NCI-H446 treated with DMSO at 0.1 percent for 48 hours (cell line): Measurements from ENCODE around the gene TOM1L2.

Experiments
- DNase-seq: peaks from one replicate; lab custom pipeline; 2025; lab: John Stamatoyannopoulos, UW

The TOM1L2 gene

GRCh38 chr17:17873450-17873991 lies 98.7 kb downstream of the TOM1L2 start:
- no peak for DNase-seq

DNA sequence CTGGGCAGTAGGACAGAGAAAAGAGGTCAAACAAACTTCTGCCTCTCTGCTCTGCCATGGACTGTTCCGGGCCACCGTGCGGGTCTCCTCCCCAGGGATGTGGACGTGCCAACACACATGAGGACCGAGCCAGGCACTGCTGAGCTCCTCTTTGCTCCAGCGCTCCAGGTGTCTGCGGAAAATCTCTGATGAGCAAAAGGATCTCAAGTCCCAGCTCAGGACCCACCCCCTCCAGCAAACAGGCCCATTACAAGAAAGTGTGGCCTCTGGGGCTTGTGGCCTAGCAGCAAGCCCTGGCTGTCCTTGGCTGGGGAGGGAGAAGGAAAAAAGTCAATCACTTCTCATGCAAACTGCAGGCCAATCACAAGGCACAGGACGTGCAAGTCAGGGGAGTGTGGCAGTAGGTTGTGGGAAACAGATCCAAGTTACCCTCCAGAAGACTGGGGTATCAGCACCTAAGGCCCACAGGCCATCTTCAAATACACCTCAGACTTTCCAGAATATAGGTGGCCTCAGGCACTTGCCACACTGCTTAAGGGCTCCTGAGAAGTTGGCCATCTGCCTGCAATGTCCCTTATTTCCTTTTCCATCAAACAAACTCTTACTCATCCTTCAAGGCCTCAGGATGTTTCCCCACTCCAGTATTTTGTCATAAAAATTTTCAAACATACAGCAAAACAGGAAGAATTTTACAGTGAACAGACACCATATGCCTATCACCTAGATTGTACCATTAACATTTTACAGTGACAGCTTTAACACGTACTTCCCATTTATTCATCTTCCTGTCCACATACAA lies 99.5 kb downstream of the TOM1L2 start:
- no peak for DNase-seq

GRCh38 chr17:17871913-17872312 lies 100.3 kb downstream of the TOM1L2 start:
- no peak for DNase-seq

- no peak for DNase-seq
These were observed 102.0 kb downstream of the TOM1L2 start for GRCh38 chr17:17870247-17870646.

DNA sequence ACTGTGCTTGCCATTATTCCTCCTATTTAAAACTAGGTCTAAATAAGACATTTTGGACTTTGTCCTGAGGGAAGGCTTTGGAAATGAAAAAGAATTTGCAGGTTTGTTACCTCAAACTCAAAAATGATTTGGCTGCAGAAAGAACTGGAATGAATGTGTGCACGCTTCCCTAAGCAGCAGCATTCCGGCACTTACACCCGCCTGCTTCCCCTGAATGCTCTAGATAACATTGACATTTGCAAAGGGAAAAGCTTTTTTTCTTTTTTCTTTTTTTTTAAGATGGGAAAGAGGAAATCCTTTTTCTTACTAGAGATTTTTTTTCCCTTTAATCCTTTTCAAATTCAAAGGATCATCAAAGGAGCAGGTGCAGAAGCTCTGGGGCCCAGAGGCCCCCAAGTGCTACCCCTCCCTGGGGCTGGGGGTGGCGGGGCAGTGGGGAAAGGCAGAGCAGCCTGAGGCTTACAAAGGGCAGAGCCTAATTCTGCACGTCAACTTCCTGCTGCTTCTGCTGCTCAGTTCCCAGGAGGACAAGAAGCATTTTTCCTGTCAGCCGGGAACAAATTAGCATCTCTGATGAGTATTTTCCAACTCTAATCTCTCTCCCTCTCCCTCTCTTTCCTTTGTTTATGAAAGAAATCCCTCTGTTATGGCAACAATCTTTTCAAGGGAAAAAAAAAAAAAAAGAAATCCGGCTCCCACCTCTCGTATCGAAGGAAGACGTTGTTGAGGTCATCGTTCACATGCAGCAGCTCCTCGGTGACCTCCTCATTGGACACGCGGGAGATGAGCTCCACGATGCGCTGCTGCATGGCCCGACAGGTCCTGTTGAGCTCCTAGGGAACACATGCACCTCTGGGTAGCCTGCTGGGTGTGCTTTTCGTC lies 103.3 kb downstream of the TOM1L2 start:
- no peak for DNase-seq

- no peak for DNase-seq
These were observed 105.3 kb downstream of the TOM1L2 start for GRCh38 chr17:17866897-17867296.

DNA sequence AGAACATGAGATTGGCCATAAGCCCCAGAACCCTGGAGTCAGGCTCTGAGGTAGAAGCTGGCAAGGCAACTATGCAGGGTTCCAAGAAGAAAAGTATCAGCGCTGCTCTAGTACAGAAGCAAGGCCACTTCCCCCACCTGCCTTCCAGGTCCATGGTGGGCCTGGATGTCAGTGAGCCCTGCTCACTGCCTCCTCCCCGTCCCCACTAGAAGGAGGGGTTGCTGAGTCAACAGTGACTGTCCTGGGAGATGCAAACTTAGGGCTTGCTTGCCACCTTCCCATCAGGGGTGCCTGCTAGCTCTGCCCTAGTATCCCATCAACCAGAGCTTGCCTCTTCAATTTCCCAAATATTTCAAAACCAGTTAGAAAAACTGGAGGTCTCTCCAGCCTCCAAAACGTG lies 105.8 kb downstream of the TOM1L2 start:
- no peak for DNase-seq

DNA sequence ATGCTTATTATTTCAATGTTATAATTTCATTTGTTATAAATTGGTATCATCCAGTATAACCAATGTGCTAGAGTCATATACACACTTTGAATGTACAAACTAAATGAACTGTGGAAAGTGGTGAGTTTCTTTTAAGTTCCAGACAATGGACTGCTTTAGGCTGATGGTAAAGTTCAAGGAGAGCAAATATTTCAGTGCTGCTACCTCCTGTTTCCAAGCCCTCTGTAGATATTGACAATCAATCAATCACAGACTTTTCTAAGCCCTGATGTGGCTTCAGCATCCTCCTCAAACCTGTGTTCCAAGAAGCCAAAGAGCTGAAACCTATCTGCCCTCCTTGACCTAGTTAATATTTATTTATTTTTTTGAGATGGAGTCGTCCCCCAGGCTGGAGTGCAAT lies 107.2 kb downstream of the TOM1L2 start:
- no peak for DNase-seq

DNA sequence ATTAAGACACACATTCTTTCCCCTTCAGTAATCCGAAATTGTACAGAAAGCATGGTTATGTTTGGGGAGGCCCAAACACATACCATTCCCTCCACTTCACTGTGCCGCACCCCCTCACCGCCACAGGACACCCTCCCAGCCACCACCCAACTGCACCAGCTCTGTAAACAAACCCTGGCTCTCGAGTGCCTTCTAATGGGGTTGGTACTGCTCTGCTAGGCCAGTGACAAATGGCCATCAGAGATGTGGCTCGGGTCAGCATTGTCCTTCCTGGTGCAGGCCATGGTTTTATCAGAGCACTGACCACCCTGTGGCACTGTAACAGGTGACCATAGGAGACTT lies 111.5 kb downstream of the TOM1L2 start:
- DNase-seq = no peak

DNA sequence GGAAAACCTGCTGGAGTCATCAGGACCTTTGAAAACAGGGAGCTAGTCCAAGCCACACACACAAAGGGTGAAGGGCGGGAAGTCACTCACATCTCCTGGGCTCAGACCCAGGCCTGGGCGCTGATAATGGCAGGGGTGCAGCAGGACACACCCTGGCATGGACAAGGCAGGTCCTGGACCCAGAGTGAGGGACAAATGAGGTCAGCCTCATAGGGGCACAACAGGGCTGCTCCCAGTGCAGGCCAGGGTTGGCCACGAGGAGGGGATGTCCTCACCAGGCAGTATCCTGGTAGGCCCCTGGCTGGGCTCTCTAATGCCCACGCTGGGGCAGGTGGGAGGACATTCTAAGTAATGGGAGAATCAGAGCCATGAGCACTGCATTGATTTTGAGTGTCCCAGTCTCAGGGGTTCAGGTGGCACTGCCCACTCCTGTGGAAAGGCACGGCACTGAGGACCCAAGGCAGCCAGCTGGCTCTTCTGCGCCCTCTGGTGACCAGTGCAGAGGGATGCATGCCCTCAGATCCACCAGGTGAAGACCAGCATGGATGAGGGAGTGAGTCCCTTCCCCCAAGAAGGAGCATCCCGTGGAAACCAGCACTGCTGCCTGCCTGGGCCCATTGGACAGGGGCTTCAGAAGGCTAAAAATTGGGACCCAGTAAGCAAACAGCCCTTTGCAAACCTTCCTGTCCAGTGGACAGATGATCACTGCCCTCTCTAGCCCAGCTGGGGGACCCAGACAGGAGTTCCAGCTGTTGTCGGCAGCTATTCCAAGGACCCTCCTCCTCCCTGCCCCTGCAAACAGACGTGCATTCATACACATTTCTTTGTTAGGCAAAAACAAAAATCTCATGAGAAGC lies 112.1 kb downstream of the TOM1L2 start:
- DNase-seq = no peak

GRCh38 chr17:17857496-17857895 lies 114.7 kb downstream of the TOM1L2 start:
- DNase-seq = no peak

GRCh38 chr17:17856386-17856785 lies 115.8 kb downstream of the TOM1L2 start:
- DNase-seq = no peak

GRCh38 chr17:17855976-17856375 lies 116.2 kb downstream of the TOM1L2 start:
- DNase-seq = no peak

- DNase-seq = no peak
These were observed 118.3 kb downstream of the TOM1L2 start for GRCh38 chr17:17853811-17854447.

DNA sequence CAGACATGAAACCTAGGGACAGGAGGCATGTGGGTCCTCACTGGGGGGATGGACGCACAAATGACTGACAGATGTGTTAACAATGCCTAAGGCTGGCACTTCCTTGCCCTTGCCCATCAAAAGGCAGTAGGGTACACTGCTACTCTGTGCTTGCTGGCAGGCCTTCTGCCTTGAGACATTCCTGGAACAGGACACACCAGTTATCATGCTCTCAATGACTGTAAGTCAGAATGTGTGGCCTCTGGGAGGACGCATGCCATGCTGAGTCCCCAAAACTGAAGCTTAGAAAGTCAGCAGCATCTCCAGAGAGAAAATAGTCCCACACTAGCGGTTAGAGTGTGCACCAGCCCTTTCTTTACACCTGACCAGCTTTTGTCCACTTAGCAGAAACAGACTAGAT lies 119.3 kb downstream of the TOM1L2 start:
- no peak for DNase-seq

GRCh38 chr17:17851103-17852002 lies 120.8 kb downstream of the TOM1L2 start:
- no peak for DNase-seq

DNA sequence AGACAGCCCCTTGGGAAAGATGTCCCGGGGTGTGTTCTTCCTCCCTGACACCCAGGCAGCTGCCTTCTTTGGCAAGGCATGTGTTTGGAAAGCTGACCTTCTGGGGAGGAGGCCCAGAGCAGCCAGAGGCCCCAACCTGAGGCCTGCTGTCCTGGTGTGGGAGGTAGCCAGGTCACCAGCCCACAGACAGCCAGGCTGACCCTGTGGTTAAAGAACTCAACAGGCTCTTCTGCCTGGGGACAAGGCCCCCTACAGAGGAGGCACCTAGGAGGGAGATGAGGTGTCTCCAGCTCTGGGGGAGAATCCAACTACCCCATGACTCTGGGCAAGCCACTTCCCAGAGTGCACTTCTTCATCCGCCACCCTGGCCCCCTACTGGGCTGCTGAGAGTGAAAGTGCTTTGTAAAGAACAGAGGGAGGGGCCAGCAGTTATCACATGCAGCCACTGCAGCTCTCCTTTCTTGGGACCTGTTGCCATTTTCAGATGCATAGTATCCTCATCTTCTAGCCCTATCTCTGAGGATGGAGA lies 122.3 kb downstream of the TOM1L2 start:
- DNase-seq = no peak

DNA sequence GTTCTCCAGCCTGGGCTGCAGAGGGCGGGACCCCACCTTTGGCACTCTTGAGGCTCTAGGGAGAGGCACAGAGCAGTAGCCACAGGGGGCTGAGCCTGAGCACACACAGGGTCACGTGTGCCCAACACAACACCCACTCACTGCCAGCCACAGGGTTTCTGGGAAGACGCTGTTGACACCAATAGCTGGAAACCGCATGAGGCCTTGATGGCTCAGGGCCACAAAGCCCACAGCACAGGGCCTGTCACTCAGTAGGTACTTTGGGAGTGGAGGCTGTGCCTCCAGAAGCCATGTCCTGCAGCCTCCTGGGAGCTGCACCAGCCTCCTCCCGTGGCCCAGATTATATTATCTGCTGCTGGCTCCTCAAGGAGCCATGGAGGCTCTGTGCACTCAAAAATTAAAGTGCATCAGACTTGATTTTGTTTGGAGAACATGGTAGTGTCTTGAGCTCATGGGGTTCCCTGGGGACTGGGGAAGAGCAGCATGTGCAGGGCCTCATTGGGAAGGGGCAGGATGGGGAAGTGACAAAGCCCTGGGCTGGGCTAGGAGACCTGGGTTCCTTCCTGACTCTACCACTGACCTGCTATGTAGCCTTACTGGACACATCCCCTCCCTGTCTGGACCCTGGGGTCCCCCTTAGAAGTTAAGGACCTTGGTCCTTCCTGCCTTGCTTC lies 122.9 kb downstream of the TOM1L2 start:
- no peak for DNase-seq

DNA sequence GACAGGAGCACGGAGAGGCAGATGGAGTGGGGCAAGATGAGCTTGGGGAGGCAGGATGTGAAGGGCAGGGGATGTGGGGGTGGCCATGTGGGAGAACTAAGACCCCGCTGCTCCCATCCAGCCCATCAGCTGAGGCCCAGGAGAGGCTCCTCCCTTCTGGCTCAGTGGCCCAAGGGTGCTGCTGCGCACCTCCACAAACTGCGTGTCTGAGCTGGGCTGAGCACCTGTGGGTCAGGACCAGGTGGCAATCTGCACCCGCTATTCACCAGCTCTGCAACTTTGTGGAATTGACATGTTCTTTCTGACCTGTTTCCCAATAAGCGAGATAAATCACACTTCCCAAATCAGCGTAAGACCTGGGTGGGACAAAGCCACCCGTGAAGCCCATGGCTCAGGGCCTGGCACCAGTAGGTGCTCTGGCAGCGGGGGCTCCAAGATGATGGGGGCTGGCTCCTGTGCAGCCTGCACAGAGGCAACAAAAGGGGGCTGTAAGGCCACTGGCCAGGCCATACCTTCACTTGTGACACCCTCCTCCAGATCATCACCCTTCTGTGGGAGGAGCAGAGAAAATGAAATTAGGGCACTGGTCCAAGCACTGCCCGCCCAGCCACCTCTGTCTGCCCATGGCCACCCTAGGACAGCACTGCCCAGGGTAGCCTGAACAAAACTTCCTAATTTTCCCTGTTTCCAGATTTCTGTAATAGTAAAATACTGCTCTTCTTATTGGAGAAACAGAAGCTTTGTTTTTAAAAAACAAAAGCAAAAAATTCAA lies 123.7 kb downstream of the TOM1L2 start:
- DNase-seq = no peak
